ENCODE data around the gene TRIM3.

DNA sequence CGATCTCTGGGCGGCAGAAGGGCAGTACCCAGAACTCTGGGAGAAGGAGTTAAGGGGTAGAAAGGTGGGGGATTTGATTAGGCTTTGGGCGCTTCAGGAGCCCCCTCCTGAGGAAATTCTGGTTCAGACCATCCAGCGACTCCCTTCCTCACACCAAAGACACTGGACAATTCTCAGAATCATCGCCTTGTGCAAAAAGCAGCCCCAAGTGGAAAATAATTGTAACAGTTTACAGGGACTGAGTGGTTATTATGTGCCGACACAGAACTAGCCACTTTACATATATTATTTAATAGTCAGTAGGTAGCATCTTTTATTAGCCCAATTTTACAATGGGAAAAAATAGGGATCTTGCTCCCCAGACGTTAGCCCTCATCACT is 662 bp upstream of the TRIM3 start:
- TF ChIP-seq, protein P1, sequence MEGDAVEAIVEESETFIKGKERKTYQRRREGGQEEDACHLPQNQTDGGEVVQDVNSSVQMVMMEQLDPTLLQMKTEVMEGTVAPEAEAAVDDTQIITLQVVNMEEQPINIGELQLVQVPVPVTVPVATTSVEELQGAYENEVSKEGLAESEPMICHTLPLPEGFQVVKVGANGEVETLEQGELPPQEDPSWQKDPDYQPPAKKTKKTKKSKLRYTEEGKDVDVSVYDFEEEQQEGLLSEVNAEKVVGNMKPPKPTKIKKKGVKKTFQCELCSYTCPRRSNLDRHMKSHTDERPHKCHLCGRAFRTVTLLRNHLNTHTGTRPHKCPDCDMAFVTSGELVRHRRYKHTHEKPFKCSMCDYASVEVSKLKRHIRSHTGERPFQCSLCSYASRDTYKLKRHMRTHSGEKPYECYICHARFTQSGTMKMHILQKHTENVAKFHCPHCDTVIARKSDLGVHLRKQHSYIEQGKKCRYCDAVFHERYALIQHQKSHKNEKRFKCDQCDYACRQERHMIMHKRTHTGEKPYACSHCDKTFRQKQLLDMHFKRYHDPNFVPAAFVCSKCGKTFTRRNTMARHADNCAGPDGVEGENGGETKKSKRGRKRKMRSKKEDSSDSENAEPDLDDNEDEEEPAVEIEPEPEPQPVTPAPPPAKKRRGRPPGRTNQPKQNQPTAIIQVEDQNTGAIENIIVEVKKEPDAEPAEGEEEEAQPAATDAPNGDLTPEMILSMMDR (IDR thresholded peaks at IDR 0.05) = no peak
- TF ChIP-seq POLR2AphosphoS5 (IDR thresholded peaks at IDR 0.05) = no peak

Data from breast epithelium (tissue), 3 donors.